Liver (tissue), 10 donors: ENCODE results near the gene COPZ1. TPM values are rescaled to one million over a fixed set of nuclear protein-coding genes. Genes with fewer than 3 reads are reported as not detected.

Source experiments
- DNase-seq: peaks from one replicate; pipeline ENCODE4 v3.0.0-alpha.2; 2017; ENCODE audit warnings: low spot score
- H3K27ac ChIP-seq, 2 donors: one replicate each; pipeline ENCODE4 v1.7.0; 2013; ENCODE audit warnings: inconsistent platforms in 2 of 2, low read length in 2 of 2, control low read depth in 1 of 2, low read depth in 1 of 2, mild to moderate bottlenecking in 1 of 2
- H3K27me3 ChIP-seq, 4 donors: one replicate each; pipeline versions ENCODE4 v1.6.1 to v1.7.0; 2013; ENCODE audit warnings: low read length in 3 of 4, inconsistent platforms in 1 of 4, mild to moderate bottlenecking in 1 of 4, moderate library complexity in 1 of 4; ENCODE audit not compliant: control insufficient read depth in 4 of 4, insufficient read depth in 4 of 4
- H3K36me3 ChIP-seq, 4 donors: one replicate each; pipeline versions ENCODE4 v1.6.1 to v1.7.0; 2013; ENCODE audit warnings: low read length in 3 of 4, mild to moderate bottlenecking in 3 of 4, low read depth in 1 of 4, moderate library complexity in 1 of 4; ENCODE audit not compliant: control insufficient read depth in 4 of 4, insufficient read depth in 3 of 4
- H3K4me1 ChIP-seq, 4 donors: one replicate each; pipeline versions ENCODE4 v1.6.1 to v1.7.0; 2013; ENCODE audit warnings: low read length in 3 of 4, mild to moderate bottlenecking in 3 of 4, moderate library complexity in 1 of 4; ENCODE audit not compliant: control insufficient read depth in 4 of 4, insufficient read depth in 4 of 4
- H3K4me3 ChIP-seq, 3 donors: one replicate each; pipeline versions ENCODE4 v1.6.1 to v1.7.0; 2013; ENCODE audit warnings: low read length in 3 of 3, control low read depth in 1 of 3, low read depth in 1 of 3, mild to moderate bottlenecking in 1 of 3
- H3K9ac ChIP-seq, 2 donors: one replicate each; pipeline ENCODE4 v1.7.0; 2013; ENCODE audit warnings: low read length in 2 of 2, mild to moderate bottlenecking in 2 of 2, moderate library complexity in 2 of 2, control low read depth in 1 of 2, low read depth in 1 of 2
- H3K9me3 ChIP-seq, 4 donors: one replicate each; pipeline versions ENCODE4 v1.6.1 to v1.7.0; 2013; ENCODE audit warnings: low read length in 3 of 4; ENCODE audit not compliant: control insufficient read depth in 4 of 4
- ATF3 ChIP-seq: IDR thresholded peaks from 2 replicates; pipeline ENCODE4 v1.6.1; 2016; ENCODE audit warnings: antibody characterized with exemption
- CTCF ChIP-seq: fragments of 150-350 bp; IDR thresholded peaks from 2 replicates; pipeline ENCODE4 v1.5.1; 2017; ENCODE audit warnings: improper control_type of control experiment, low read depth, low read length; ENCODE audit not compliant: missing input control
- EGR1 ChIP-seq, 2 donors: IDR thresholded peaks; 2 replicates each; pipeline ENCODE4 v1.6.1; 2016 to 2018; ENCODE audit warnings: antibody characterized with exemption in 2 of 2, low read depth in 2 of 2
- FOXA1 ChIP-seq: IDR thresholded peaks from 2 replicates; pipeline ENCODE4 v1.6.1; 2016; ENCODE audit warnings: antibody characterized with exemption
- FOXA2 ChIP-seq: IDR thresholded peaks from 2 replicates; pipeline ENCODE4 v1.6.1; 2016; ENCODE audit warnings: antibody characterized with exemption
- HNF4A ChIP-seq, 2 donors: conservative IDR thresholded peaks; 2 replicates each; pipeline ENCODE4 v1.6.1; 2016; ENCODE audit warnings: antibody characterized with exemption in 2 of 2, mild to moderate bottlenecking in 2 of 2
- HNF4G ChIP-seq: IDR thresholded peaks from 2 replicates; pipeline ENCODE4 v1.6.1; 2016; ENCODE audit warnings: antibody characterized with exemption
- JUND ChIP-seq, 2 donors: IDR thresholded peaks; 2 replicates each; pipeline ENCODE4 v1.6.1; 2016; ENCODE audit warnings: antibody characterized with exemption in 2 of 2
- MAX ChIP-seq: IDR thresholded peaks from 2 replicates; pipeline ENCODE4 v1.6.1; 2016; ENCODE audit warnings: antibody characterized with exemption
- NR2F2 ChIP-seq: IDR thresholded peaks from 2 replicates; pipeline ENCODE4 v1.6.1; 2016; ENCODE audit warnings: antibody characterized with exemption
- RAD21 ChIP-seq, 2 donors: IDR thresholded peaks; 2 replicates each; pipeline ENCODE4 v1.6.1; 2016; ENCODE audit warnings: antibody characterized with exemption in 2 of 2, mild to moderate bottlenecking in 2 of 2
- RXRA ChIP-seq, 2 donors: IDR thresholded peaks; 2 replicates each; pipeline ENCODE4 v1.6.1; 2017 to 2018; ENCODE audit warnings: antibody characterized with exemption in 2 of 2, mild to moderate bottlenecking in 1 of 2
- TAF1 ChIP-seq: conservative IDR thresholded peaks from 2 replicates; pipeline ENCODE4 v1.6.1; 2016; ENCODE audit warnings: antibody characterized with exemption, mild to moderate bottlenecking
- YY1 ChIP-seq: IDR thresholded peaks from 2 replicates; pipeline ENCODE4 v1.6.1; 2016; ENCODE audit warnings: antibody characterized with exemption, mild to moderate bottlenecking
- WGBS: extraction: QIAGEN DNeasy Blood & Tissue Kit; methylation state at CpG from one replicate; pipeline ENCODE4 v1.1.7; 2013; 5-methylcytosine and 5-hydroxymethylcytosine counted together
- polyA plus RNA-seq, 2 donors: library from polyadenylated mRNA; stranded (reverse) in 1 of 2; unstranded in 1 of 2; fragments of 200-250 nt in 1 of 2; fragments of >200 nt in 1 of 2; fragmentation: Nextera tagmentation in 1 of 2; extraction: Ambion mirVana in 1 of 2; gene quantifications; one replicate each; pipeline versions ENCODE4 v1.2.1 to v1.2.3, GENCODE V29; 2013 to 2015
- small RNA-seq: library from RNA; depleted of rRNA; stranded (forward); fragments of <200 nt; gene quantifications from one replicate; pipeline ENCODE3, GENCODE V24; 2014
- total RNA-seq, 2 donors: library from RNA; depleted of rRNA; stranded (reverse); fragments of >200 nt; gene quantifications; one replicate each; pipeline ENCODE4 v1.2.3, GENCODE V29; 2014
- donor health status: healthy.
- donor health status: healthy.
- donor health status: healthy.
- donor health status: healthy.
- donor health status: healthy.

Gene COPZ1
- total and polyA plus RNA-seq, 4 donors, result 54.6 to 92.6 (median 79.8) TPM

- H3K4me3 ChIP-seq, result no peak overlapping the region
- no peak overlapping the region for H3K27ac ChIP-seq
- peak; percentile 89 for DNase-seq
- no peaks in the 10 kb centered on the region for H3K9me3 ChIP-seq
- peaks cover 0 to 7% (median 0%) of the 10 kb centered on the region in 4 donors for H3K4me1 ChIP-seq
- H3K27me3 ChIP-seq, result no peaks in the 10 kb centered on the region
- peaks cover 22 to 78% (median 72%) of the 10 kb centered on the region in 4 donors for H3K36me3 ChIP-seq
- WGBS, result 72% methylated on average over 8 of the region's 8 CpGs
- TF ChIP-seq EGR1 (IDR thresholded peaks at IDR 0.05; ENCODE audit: low read depth in 2 of 2) (no peak), CTCF (peak; percentile 99), RXRA (IDR thresholded peaks at IDR 0.05) (peak in 1 of 2 donors; percentile 32), HNF4G (no peak), JUND (IDR thresholded peaks at IDR 0.05) (no peak), RAD21 (IDR thresholded peaks at IDR 0.05) (peak; percentile 100), YY1 (no peak)
- H3K9ac ChIP-seq, result no peak overlapping the region
These were observed 74.3 kb downstream of the COPZ1 start for GRCh38 chr12:54398995-54399793.

- Histone ChIP-seq H3K36me3 (peaks cover 24 to 75% (median 72%) of the 10 kb centered on the region in 4 donors), H3K4me1 (peaks cover 0 to 10% (median 9%) of the 10 kb centered on the region in 4 donors), H3K9ac (no peak overlapping the region), H3K4me3 (no peak overlapping the region), H3K27me3 (no peaks in the 10 kb centered on the region), H3K9me3 (no peaks in the 10 kb centered on the region), H3K27ac (no peak overlapping the region)
- TF ChIP-seq TAF1 (no peak), HNF4A (conservative IDR thresholded peaks at IDR 0.05) (no peak), MAX (no peak), HNF4G (no peak), ATF3 (no peak), EGR1 (IDR thresholded peaks at IDR 0.05; ENCODE audit: low read depth in 2 of 2) (no peak), RXRA (IDR thresholded peaks at IDR 0.05) (no peak), FOXA2 (no peak), YY1 (no peak), CTCF (no peak), FOXA1 (no peak), NR2F2 (no peak)
- WGBS, result 93% methylated on average over 2 of the region's 2 CpGs
- no peak for DNase-seq
These were observed 76.2 kb downstream of the COPZ1 start for GRCh38 chr12:54401119-54401518.

Small RNAs within 50 kb of the gene (small RNA-seq; reads per million reads assigned to genes)
- 159 reads per million, percentile 98 among the genes with 10 or more reads in this experiment for gene MIR148B
- not detected for gene RN7SL744P
- gene RNU6-950P, result not detected

Other genes with a start within 250 kb of the COPZ1 start
- gene SMUG1, start 136.1 kb upstream of the COPZ1 start, total RNA-seq, result 10 to 100 TPM; 17.6 to 22.9 TPM
- gene SMUG1, start 136.1 kb upstream of the COPZ1 start, polyA plus RNA-seq, result 10 to 100 TPM; 28.0 to 42.9 TPM
- 10 to 100 TPM; 15.1 to 62.3 TPM for gene CBX5, start 45.0 kb upstream of the COPZ1 start, total RNA-seq
- gene CBX5, start 45.0 kb upstream of the COPZ1 start, polyA plus RNA-seq, result 1 to 10 TPM; 4.4 to 10.0 TPM
- 100 to 1,000 TPM; 169 to 274 TPM for gene HNRNPA1, start 44.4 kb upstream of the COPZ1 start, total RNA-seq
- gene HNRNPA1, start 44.4 kb upstream of the COPZ1 start, polyA plus RNA-seq, result 100 to 1,000 TPM in 1 of 2 donors, 10 to 100 TPM in 1; 81.0 to 241 TPM
- 100 to 1,000 TPM in 1 of 2 donors, 1 to 10 TPM in 1; 1.7 to 155 TPM for gene NFE2, start 24.1 kb upstream of the COPZ1 start, total RNA-seq
- gene NFE2, start 24.1 kb upstream of the COPZ1 start, polyA plus RNA-seq, result under 1 TPM; 0.44 to 0.71 TPM
- under 1 TPM; 0.33 to 0.37 TPM for gene GPR84, start 39.4 kb downstream of the COPZ1 start, total RNA-seq
- under 1 TPM in 1 of 2 donors, not detected in 1; 0.09 TPM for gene GPR84, start 39.4 kb downstream of the COPZ1 start, polyA plus RNA-seq
- gene ZNF385A, start 59.6 kb downstream of the COPZ1 start, total RNA-seq, result 1 to 10 TPM; 2.8 to 4.0 TPM
- 1 to 10 TPM; 2.5 to 2.8 TPM for gene ZNF385A, start 59.6 kb downstream of the COPZ1 start, polyA plus RNA-seq
- gene ITGA5, start 94.1 kb downstream of the COPZ1 start, total RNA-seq, result 10 to 100 TPM; 52.2 to 60.7 TPM
- gene ITGA5, start 94.1 kb downstream of the COPZ1 start, polyA plus RNA-seq, result 10 to 100 TPM; 26.6 to 27.1 TPM
- under 1 TPM; 0.33 to 0.89 TPM for gene GTSF1, start 148.5 kb downstream of the COPZ1 start, total RNA-seq
- gene GTSF1, start 148.5 kb downstream of the COPZ1 start, polyA plus RNA-seq, result under 1 TPM in 1 of 2 donors, not detected in 1; 0.57 TPM
- 10 to 100 TPM; 12.4 to 32.0 TPM for gene NCKAP1L, start 172.6 kb downstream of the COPZ1 start, total RNA-seq
- gene NCKAP1L, start 172.6 kb downstream of the COPZ1 start, polyA plus RNA-seq, result 1 to 10 TPM; 1.3 to 4.6 TPM
- gene PDE1B, start 224.5 kb downstream of the COPZ1 start, total RNA-seq, result 1 to 10 TPM; 2.9 to 3.7 TPM
- gene PDE1B, start 224.5 kb downstream of the COPZ1 start, polyA plus RNA-seq, result 1 to 10 TPM in 1 of 2 donors, under 1 TPM in 1; 0.90 to 1.6 TPM